KMS-11 (cell line): ENCODE measurements around the gene SINHCAF.

Experiments
- H2AFZ ChIP-seq: fragments of 200-600 bp; sonication (generic); 2 replicates; pipeline ENCODE4 v1.6.1; 2016; ENCODE audit warnings: antibody characterized with exemption, mixed run types, low read depth
- H3K27ac ChIP-seq: fragments of 200-600 bp; sonication (generic); 2 replicates; pipeline ENCODE4 v1.6.1; 2016; ENCODE audit warnings: mild to moderate bottlenecking, mixed run types
- H3K27me3 ChIP-seq: fragments of 200-600 bp; sonication (generic); 2 replicates; pipeline ENCODE4 v1.6.1; 2017; ENCODE audit warnings: mild to moderate bottlenecking, low read depth, mixed run types, moderate library complexity; ENCODE audit not compliant: insufficient read depth
- H3K36me3 ChIP-seq: fragments of 200-600 bp; sonication (generic); 2 replicates; pipeline ENCODE4 v1.6.1; 2017; ENCODE audit warnings: mild to moderate bottlenecking, mixed run types; ENCODE audit not compliant: insufficient read depth
- H3K4me1 ChIP-seq: fragments of 200-600 bp; sonication (generic); 2 replicates; pipeline ENCODE4 v1.6.1; 2016; ENCODE audit warnings: mild to moderate bottlenecking, low read depth, mixed run types; ENCODE audit not compliant: poor library complexity, severe bottlenecking
- H3K4me2 ChIP-seq: fragments of 200-600 bp; sonication (generic); 2 replicates; pipeline ENCODE4 v1.7.0; 2016; ENCODE audit warnings: mild to moderate bottlenecking, mixed run types
- H3K4me3 ChIP-seq: fragments of 200-600 bp; sonication (generic); IDR thresholded peaks from 2 replicates; pipeline ENCODE4 v1.6.1; 2017; ENCODE audit warnings: low read depth, low read length, mixed read lengths; ENCODE audit not compliant: insufficient read depth
- H3K79me2 ChIP-seq: fragments of 200-600 bp; sonication (generic); 2 replicates; pipeline ENCODE4 v1.6.1; 2016; ENCODE audit warnings: low read depth, mixed run types; ENCODE audit not compliant: insufficient read depth
- H3K9ac ChIP-seq: fragments of 200-600 bp; sonication (generic); 2 replicates; pipeline ENCODE4 v1.6.1; 2016; ENCODE audit warnings: mild to moderate bottlenecking, mixed run types
- H4K20me1 ChIP-seq: fragments of 200-600 bp; sonication (generic); 2 replicates; pipeline ENCODE4 v1.6.1; 2016; ENCODE audit warnings: mild to moderate bottlenecking, mixed run types; ENCODE audit not compliant: insufficient read depth
- CTCF ChIP-seq: fragments of 200-600 bp; sonication (generic); conservative IDR thresholded peaks from 2 replicates; pipeline ENCODE4 v1.6.1; 2017; ENCODE audit warnings: low read depth, mild to moderate bottlenecking, antibody characterized with exemption, low read length, moderate library complexity, mixed read lengths

SINHCAF gene

GRCh38 chr12:31318657-31319269 lies 7.2 kb downstream of the SINHCAF start:
- H3K79me2 ChIP-seq, result peaks cover 100% of the 10 kb centered on the region
- H3K4me2 ChIP-seq, result peak overlapping the region; percentile 54; the same call in 1 of the 2 replicates
- H3K9ac ChIP-seq, result no peak overlapping the region
- no peak overlapping the region for H2AFZ ChIP-seq
- H3K4me1 ChIP-seq, result peaks cover 74% of the 10 kb centered on the region
- TF ChIP-seq CTCF, result no peak
- H3K4me3 ChIP-seq, result no peak overlapping the region
- no peaks in the 10 kb centered on the region for H3K27me3 ChIP-seq
- H3K36me3 ChIP-seq, result no peaks in the 10 kb centered on the region
- H4K20me1 ChIP-seq, result peaks cover 90% of the 10 kb centered on the region
- H3K27ac ChIP-seq, result no peak overlapping the region

GRCh38 chr12:31317471-31318395 lies 8.2 kb downstream of the SINHCAF start:
- Histone ChIP-seq H3K27ac (no peak overlapping the region), H2AFZ (no peak overlapping the region), H3K4me1 (peaks cover 68% of the 10 kb centered on the region), H3K4me2 (peak overlapping the region; percentile 54; the same call in 1 of the 2 replicates), H3K79me2 (peaks cover 100% of the 10 kb centered on the region), H3K27me3 (no peaks in the 10 kb centered on the region), H4K20me1 (peaks cover 88% of the 10 kb centered on the region), H3K9ac (no peak overlapping the region), H3K36me3 (no peaks in the 10 kb centered on the region), H3K4me3 (no peak overlapping the region)
- no peak for TF ChIP-seq CTCF

GRCh38 chr12:31316891-31317290 lies 9.1 kb downstream of the SINHCAF start:
- no peaks in the 10 kb centered on the region for H3K36me3 ChIP-seq
- peak overlapping the region; percentile 54; the same call in 1 of the 2 replicates for H3K4me2 ChIP-seq
- no peak overlapping the region for H3K9ac ChIP-seq
- peaks cover 59% of the 10 kb centered on the region for H3K4me1 ChIP-seq
- no peak for TF ChIP-seq CTCF
- peaks cover 100% of the 10 kb centered on the region for H3K79me2 ChIP-seq
- H3K4me3 ChIP-seq, result no peak overlapping the region
- H2AFZ ChIP-seq, result no peak overlapping the region
- no peaks in the 10 kb centered on the region for H3K27me3 ChIP-seq
- H3K27ac ChIP-seq, result no peak overlapping the region
- peaks cover 83% of the 10 kb centered on the region for H4K20me1 ChIP-seq

- Histone ChIP-seq H3K27ac (no peak overlapping the region), H3K27me3 (no peaks in the 10 kb centered on the region), H3K79me2 (peaks cover 100% of the 10 kb centered on the region), H4K20me1 (peaks cover 74% of the 10 kb centered on the region), H3K4me2 (no peak overlapping the region), H3K4me1 (peaks cover 50% of the 10 kb centered on the region), H2AFZ (no peak overlapping the region), H3K4me3 (no peak overlapping the region), H3K36me3 (no peaks in the 10 kb centered on the region), H3K9ac (no peak overlapping the region)
- TF ChIP-seq CTCF, result no peak
Measured at GRCh38 chr12:31315784-31316465, 10.0 kb downstream of the SINHCAF start.
